Keratinocyte (primary cell): ENCODE results near the gene SLC12A9. TPM values are rescaled to one million over a fixed set of nuclear protein-coding genes. Genes with fewer than 3 reads are reported as not detected.
"Not testable (repeated sequence)": the region's sequence is repeated elsewhere in the genome, so short reads cannot be mapped to it uniquely, and the experiment has no call there.

Source experiments
- DNase-seq: peaks from one replicate; pipeline ENCODE4 v3.0.0-alpha.2; 2011; ENCODE audit warnings: low read depth, missing footprints, low spot score
- FAIRE-seq: peaks from 2 replicates; lab custom pipeline; 2011; peaks lifted over from hg19 to GRCh38; lab: Jason Lieb, UNC
- H2AFZ ChIP-seq: 2 replicates; pipeline ENCODE4 v1.6.0; 2012; ENCODE audit warnings: low read length, control low read depth, inconsistent platforms; ENCODE audit not compliant: control insufficient read depth
- H3K27ac ChIP-seq: 2 replicates; pipeline ENCODE4 v1.5.1; 2011; ENCODE audit warnings: low read length; ENCODE audit not compliant: control insufficient read depth, insufficient read depth
- H3K27me3 ChIP-seq: 3 replicates; pipeline ENCODE4 v1.6.0; 2011; ENCODE audit warnings: low read length; ENCODE audit not compliant: control insufficient read depth, insufficient read depth; ENCODE audit errors: extremely low read depth
- H3K36me3 ChIP-seq, 2 experiments: 2 replicates in 1 of 2; 3 replicates in 1 of 2; pipeline ENCODE4 v1.5.1; 2011; ENCODE audit warnings: low read length in 2 of 2, mild to moderate bottlenecking in 1 of 2; ENCODE audit not compliant: control insufficient read depth in 2 of 2, insufficient read depth in 2 of 2; ENCODE audit errors: extremely low read depth in 1 of 2
- H3K4me1 ChIP-seq: 3 replicates; pipeline ENCODE4 v1.5.1; 2011; ENCODE audit warnings: low read length; ENCODE audit not compliant: control insufficient read depth, insufficient read depth; ENCODE audit errors: extremely low read depth
- H3K4me2 ChIP-seq: 3 replicates; pipeline ENCODE4 v1.6.0; 2011; ENCODE audit warnings: low read depth, low read length; ENCODE audit not compliant: control insufficient read depth, insufficient read depth; ENCODE audit errors: extremely low read depth
- H3K4me3 ChIP-seq, 3 experiments: fragments of 200-600 bp in 1 of 3; sonication (generic) in 1 of 3; 2 replicates in 2 of 3; 3 replicates in 1 of 3; pipeline ENCODE4 v1.5.1; 2011 to 2016; ENCODE audit warnings: low read length in 3 of 3, mild to moderate bottlenecking in 3 of 3, control low read depth in 2 of 3, inconsistent platforms in 1 of 3, low read depth in 1 of 3, mixed read lengths in 1 of 3, mixed run types in 1 of 3, moderate library complexity in 1 of 3; ENCODE audit not compliant: control insufficient read depth in 2 of 3, insufficient read depth in 2 of 3; ENCODE audit errors: extremely low read depth in 1 of 3
- H3K79me2 ChIP-seq: 2 replicates; pipeline ENCODE4 v1.6.0; 2012; ENCODE audit warnings: low read length; ENCODE audit not compliant: control insufficient read depth, insufficient read depth
- H3K9ac ChIP-seq: 3 replicates; pipeline ENCODE4 v1.6.0; 2011; ENCODE audit warnings: low read length; ENCODE audit not compliant: control insufficient read depth, insufficient read depth; ENCODE audit errors: extremely low read depth
- H3K9me1 ChIP-seq: 3 replicates; pipeline ENCODE4 v1.6.0; 2011; ENCODE audit warnings: low read length; ENCODE audit not compliant: control insufficient read depth, insufficient read depth; ENCODE audit errors: extremely low read depth
- H3K9me3 ChIP-seq: 2 replicates; pipeline ENCODE4 v1.5.1; 2012; ENCODE audit warnings: low read depth, low read length; ENCODE audit not compliant: control insufficient read depth
- H4K20me1 ChIP-seq: 3 replicates; pipeline ENCODE4 v1.6.0; 2011; ENCODE audit warnings: low read length; ENCODE audit not compliant: control insufficient read depth, insufficient read depth; ENCODE audit errors: extremely low read depth
- EZH2 ChIP-seq: IDR thresholded peaks from one replicate; pipeline ENCODE4 v1.6.1; 2012; ENCODE audit warnings: inconsistent platforms, mild to moderate bottlenecking, low read length, moderate library complexity
- dilution Hi-C: fragments of 300-500 bp; cut with MboI; formaldehyde crosslinking; loops from one replicate; pipeline ENCODE4 v1.7.0; 2020; ENCODE audit warnings: low sequenced_read_pairs; ENCODE audit not compliant: extremely low pct_ligation_motif_present
- polyA plus RNA-seq, 5 experiments: library from polyadenylated mRNA; depleted of rRNA in 3 of 5; stranded (reverse) in 3 of 5; stranded (forward) in 1 of 5; unstranded in 1 of 5; fragments of >200 nt; gene quantifications; 1 replicate in 1 of 5; 2 replicates in 3 of 5; 3 replicates in 1 of 5; pipeline versions ENCODE4 v1.2.1 to v1.2.3, GENCODE V29; 2011 to 2012; ENCODE audit warnings: missing spikeins in 2 of 5, low read depth in 1 of 5, low replicate concordance in 1 of 5
- TF ChIP-seq, protein P1 (sequence below), 3 experiments: IDR thresholded peaks in 1 of 3; conservative IDR thresholded peaks in 1 of 3; optimal IDR thresholded peaks in 1 of 3; 2 replicates in 2 of 3; 3 replicates in 1 of 3; pipeline versions ENCODE3 to v1.5.1; 2011; ENCODE audit warnings: low read length in 3 of 3, mild to moderate bottlenecking in 3 of 3, moderate library complexity in 2 of 3, control low read depth in 1 of 3, inconsistent platforms in 1 of 3; ENCODE audit not compliant: insufficient read depth in 2 of 3; ENCODE audit errors: extremely low read depth in 1 of 3

SLC12A9 gene
- polyA plus RNA-seq, 1 donor (not counting 4 experiments of a cell fraction or from before 2014, with no cell fraction given): 19.8 TPM

DNA sequence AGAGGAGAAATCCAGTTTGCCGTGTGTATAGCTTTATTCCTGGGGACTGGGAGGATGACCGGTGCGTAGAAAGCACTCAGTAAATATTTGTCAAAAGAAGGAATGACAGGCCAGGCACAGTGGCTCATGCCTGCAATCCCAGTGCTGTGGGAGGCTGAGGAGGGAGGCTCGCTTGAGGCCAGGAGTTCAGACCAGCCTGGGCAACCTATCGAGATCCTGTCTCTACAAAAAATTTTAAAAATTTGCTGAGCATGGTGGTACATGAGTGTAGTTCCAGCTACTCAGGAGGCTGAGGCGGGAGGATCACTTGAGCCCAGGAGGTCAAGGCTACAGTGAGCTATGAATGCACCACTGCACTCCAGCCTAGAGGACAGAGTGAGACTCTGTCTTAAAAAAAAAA is 41.0 kb upstream of the SLC12A9 start:
- no peak for FAIRE-seq
- Histone ChIP-seq H3K36me3 (peaks cover 46 to 54% of the 10 kb centered on the region in 2 experiments), H2AFZ (no peak overlapping the region), H3K27me3 (no peaks in the 10 kb centered on the region), H4K20me1 (no peaks in the 10 kb centered on the region), H3K4me1 (no peaks in the 10 kb centered on the region), H3K9me1 (no peaks in the 10 kb centered on the region), H3K4me2 (no peak overlapping the region), H3K4me3 (no peak overlapping the region), H3K9me3 (no peaks in the 10 kb centered on the region), H3K9ac (no peak overlapping the region), H3K79me2 (peaks cover 2% of the 10 kb centered on the region), H3K27ac (no peak overlapping the region)
- dilution Hi-C loops: no loop called here
- TF ChIP-seq, protein P1, sequence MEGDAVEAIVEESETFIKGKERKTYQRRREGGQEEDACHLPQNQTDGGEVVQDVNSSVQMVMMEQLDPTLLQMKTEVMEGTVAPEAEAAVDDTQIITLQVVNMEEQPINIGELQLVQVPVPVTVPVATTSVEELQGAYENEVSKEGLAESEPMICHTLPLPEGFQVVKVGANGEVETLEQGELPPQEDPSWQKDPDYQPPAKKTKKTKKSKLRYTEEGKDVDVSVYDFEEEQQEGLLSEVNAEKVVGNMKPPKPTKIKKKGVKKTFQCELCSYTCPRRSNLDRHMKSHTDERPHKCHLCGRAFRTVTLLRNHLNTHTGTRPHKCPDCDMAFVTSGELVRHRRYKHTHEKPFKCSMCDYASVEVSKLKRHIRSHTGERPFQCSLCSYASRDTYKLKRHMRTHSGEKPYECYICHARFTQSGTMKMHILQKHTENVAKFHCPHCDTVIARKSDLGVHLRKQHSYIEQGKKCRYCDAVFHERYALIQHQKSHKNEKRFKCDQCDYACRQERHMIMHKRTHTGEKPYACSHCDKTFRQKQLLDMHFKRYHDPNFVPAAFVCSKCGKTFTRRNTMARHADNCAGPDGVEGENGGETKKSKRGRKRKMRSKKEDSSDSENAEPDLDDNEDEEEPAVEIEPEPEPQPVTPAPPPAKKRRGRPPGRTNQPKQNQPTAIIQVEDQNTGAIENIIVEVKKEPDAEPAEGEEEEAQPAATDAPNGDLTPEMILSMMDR (optimal IDR thresholded peaks at IDR 0.05 in 1 of 3, IDR thresholded peaks at IDR 0.05 in 1 of 3, conservative IDR thresholded peaks at IDR 0.05 in 1 of 3; ENCODE audit: extremely low read depth in 1 of 3, insufficient read depth in 2 of 3, low read length in 3 of 3): no peak
- no peak for TF ChIP-seq EZH2
- DNase-seq: no peak

DNA sequence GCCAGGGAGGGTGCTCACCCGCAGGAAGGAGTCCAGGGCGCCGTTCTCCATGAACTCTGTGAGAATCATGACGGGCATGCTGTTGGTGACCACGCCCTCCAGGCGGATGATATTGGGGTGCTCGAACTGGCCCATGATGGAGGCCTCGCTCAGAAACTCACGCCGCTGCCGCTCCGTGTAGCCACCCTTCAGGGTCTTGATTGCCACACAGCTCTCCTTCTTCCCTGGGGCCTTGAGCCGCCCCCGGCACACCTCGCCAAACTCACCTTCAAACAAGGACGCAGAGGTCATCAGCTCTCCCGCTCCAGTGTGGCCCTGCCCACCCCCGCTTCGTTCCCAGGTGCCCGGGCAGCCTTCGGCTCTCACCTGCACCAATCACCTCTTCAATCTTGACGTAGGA is 39.8 kb upstream of the SLC12A9 start:
- Histone ChIP-seq H3K4me2 (no peak overlapping the region), H4K20me1 (no peaks in the 10 kb centered on the region), H3K27ac (no peak overlapping the region), H3K4me3 (no peak overlapping the region), H3K9me1 (no peaks in the 10 kb centered on the region), H3K36me3 (peaks cover 41 to 50% of the 10 kb centered on the region in 2 experiments), H3K9ac (no peak overlapping the region), H3K4me1 (no peaks in the 10 kb centered on the region), H2AFZ (no peak overlapping the region), H3K27me3 (no peaks in the 10 kb centered on the region), H3K79me2 (peaks cover 2% of the 10 kb centered on the region), H3K9me3 (no peaks in the 10 kb centered on the region)
- FAIRE-seq (no peak), DNase-seq (no peak)
- dilution Hi-C loops: no loop called here
- TF ChIP-seq, protein P1 (optimal IDR thresholded peaks at IDR 0.05 in 1 of 3, IDR thresholded peaks at IDR 0.05 in 1 of 3, conservative IDR thresholded peaks at IDR 0.05 in 1 of 3; ENCODE audit: extremely low read depth in 1 of 3, insufficient read depth in 2 of 3, low read length in 3 of 3): no peak
- TF ChIP-seq EZH2: no peak

DNA sequence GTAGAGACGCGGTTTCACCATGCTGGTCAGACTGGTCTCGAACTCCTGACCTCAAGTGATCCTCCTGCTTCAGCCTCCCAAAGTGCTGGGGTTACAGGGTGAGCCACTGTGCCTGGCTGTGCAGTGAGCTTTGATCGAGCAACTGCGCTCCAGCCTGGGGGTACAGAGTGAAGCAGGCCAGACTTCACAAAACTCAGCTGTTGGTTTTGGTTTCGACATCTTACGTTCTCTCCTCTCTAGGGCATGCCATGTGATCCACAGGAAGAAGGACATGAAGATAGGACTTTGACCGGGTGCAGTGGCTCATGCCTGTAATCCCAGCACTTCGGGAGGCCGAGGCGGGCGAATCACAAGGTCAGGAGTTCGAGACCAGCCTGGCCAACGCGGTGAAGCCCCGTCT is 36.0 kb upstream of the SLC12A9 start:
- dilution Hi-C loops: not testable (repeated sequence)

More for the DNA sequence above, 36.0 kb upstream of the SLC12A9 start:
- H3K4me3 ChIP-seq, DNase-seq, H3K27ac ChIP-seq, H3K9me1 ChIP-seq, H3K79me2 ChIP-seq, H3K27me3 ChIP-seq, H3K4me1 ChIP-seq, H3K9ac ChIP-seq, FAIRE-seq, H3K4me2 ChIP-seq, H2AFZ ChIP-seq, H4K20me1 ChIP-seq, H3K9me3 ChIP-seq: not testable (repeated sequence)
- peaks cover 53 to 54% of the 10 kb centered on the region in 2 experiments for H3K36me3 ChIP-seq
